ENCODE measurements around the gene MCM8.
A peak's percentile ranks its signal among the peaks of the same experiment; 100 is the strongest.

Gene MCM8

DNA sequence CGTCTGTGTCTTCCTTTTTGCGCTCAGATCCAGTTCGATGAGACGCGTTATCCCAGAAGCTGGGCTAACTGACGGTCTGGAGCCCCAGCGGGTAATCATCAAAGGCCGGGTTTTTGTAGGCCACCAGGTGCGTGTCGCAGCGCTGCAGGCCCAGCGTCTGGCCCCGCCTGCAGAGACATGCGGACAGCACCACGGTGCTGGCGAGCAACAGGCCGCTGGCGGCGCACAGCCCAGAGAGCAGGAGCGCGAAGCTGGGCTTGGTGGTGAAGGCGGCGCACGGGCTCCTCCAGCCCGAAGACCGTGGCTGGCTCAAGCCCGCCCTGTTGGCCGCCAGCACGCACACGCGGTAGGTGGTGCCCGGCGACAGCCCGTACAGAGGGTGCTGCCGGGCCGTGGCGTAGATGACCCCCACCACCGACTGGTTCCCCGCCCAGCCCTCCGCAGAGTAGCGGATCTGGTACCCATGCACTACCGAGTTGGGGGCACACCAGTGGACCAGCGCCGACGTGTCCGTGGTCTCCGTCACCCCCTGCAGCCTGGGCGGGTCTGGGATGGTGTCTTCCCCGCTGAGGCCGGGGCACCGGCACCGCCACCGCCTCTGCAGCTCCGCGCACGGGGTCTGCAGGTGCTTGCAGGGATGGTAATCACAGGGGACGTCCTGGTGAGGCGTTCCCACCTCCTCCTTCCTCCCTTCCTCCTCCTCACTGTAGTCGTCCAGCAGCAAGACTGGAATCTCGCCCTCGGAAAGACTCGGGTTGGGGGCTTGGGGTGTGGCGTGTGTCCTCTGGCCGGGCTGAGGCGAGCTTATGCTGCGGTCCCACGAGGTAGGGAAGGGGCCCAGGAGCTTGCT is 90.7 kb downstream of the MCM8 start:
- in situ Hi-C loops (cut with HindIII; ENCODE audit: low pct_ligation_motif_present, low sequenced_read_pairs), result no loop called here
- DNase-seq, result no peak
- no peak overlapping the region for H3K27ac ChIP-seq
- no peaks in the 10 kb centered on the region for H3K27me3 ChIP-seq (replicated peaks)
- no peak overlapping the region for H3K4me3 ChIP-seq (ENCODE audit: low read depth, low read length)
- TF ChIP-seq, protein P1, sequence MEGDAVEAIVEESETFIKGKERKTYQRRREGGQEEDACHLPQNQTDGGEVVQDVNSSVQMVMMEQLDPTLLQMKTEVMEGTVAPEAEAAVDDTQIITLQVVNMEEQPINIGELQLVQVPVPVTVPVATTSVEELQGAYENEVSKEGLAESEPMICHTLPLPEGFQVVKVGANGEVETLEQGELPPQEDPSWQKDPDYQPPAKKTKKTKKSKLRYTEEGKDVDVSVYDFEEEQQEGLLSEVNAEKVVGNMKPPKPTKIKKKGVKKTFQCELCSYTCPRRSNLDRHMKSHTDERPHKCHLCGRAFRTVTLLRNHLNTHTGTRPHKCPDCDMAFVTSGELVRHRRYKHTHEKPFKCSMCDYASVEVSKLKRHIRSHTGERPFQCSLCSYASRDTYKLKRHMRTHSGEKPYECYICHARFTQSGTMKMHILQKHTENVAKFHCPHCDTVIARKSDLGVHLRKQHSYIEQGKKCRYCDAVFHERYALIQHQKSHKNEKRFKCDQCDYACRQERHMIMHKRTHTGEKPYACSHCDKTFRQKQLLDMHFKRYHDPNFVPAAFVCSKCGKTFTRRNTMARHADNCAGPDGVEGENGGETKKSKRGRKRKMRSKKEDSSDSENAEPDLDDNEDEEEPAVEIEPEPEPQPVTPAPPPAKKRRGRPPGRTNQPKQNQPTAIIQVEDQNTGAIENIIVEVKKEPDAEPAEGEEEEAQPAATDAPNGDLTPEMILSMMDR (IDR thresholded peaks at IDR 0.05; ENCODE audit: low read depth, low read length, missing control alignments), result no peak
- H3K36me3 ChIP-seq (replicated peaks), result peaks cover 29% of the 10 kb centered on the region

DNA sequence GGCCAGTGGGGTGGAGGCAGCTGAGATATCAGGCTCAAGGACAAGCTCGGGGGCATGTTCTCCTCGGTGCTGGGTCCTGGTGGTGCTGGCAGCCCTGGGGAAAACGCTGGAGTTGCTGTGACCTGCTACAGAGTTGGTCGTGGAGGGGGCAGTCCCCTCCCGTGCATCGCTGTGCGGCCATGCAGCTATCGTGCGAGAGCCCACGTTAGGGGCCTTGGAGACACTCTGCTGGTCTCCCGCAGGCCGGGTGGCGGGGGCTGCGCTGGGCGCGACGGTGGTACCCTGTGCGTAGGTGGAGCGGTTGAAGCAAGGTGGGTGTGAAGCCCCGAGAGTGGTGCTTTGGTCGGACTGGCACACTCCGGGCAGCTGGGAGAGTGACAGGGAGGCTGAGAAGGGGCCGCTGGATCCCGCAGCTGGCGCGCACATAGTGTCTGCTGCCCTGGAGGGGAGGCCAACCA is 91.4 kb downstream of the MCM8 start:
- H3K27ac ChIP-seq, result no peak overlapping the region
- H3K36me3 ChIP-seq (replicated peaks), result peaks cover 25% of the 10 kb centered on the region
- TF ChIP-seq, protein P1 (IDR thresholded peaks at IDR 0.05; ENCODE audit: low read depth, low read length, missing control alignments), result no peak
- no peak for DNase-seq
- no peaks in the 10 kb centered on the region for H3K27me3 ChIP-seq (replicated peaks)
- H3K4me3 ChIP-seq (ENCODE audit: low read depth, low read length), result no peak overlapping the region
- in situ Hi-C loops (cut with HindIII; ENCODE audit: low pct_ligation_motif_present, low sequenced_read_pairs), result no loop called here

DNA sequence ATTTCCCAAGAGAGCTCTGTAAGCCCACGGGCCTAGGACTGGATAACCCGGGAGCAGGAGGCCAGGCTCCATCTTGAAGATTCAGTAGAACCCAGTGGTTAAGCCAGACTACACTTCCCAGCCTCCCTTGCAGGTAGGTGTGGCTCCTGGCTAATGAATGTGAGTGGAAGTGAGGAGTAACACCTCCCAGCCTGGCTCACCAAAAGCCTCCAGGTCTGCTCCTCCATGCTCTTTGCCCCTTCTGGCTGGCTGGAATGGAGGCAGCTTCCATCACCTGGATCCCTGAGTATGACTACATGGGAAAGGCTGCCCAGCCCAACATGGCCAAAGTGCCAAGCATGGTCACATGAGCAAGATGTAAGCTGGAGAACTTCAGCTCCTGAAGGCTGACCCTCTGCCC is 93.7 kb downstream of the MCM8 start:
- Histone ChIP-seq H3K27ac (no peak overlapping the region), H3K36me3 (replicated peaks) (peaks cover 20% of the 10 kb centered on the region), H3K4me3 (ENCODE audit: low read depth, low read length) (no peak overlapping the region), H3K27me3 (replicated peaks) (no peaks in the 10 kb centered on the region)
- in situ Hi-C loops (cut with HindIII; ENCODE audit: low pct_ligation_motif_present, low sequenced_read_pairs), result no loop called here
- TF ChIP-seq, protein P1 (IDR thresholded peaks at IDR 0.05; ENCODE audit: low read depth, low read length, missing control alignments), result no peak
- no peak for DNase-seq

DNA sequence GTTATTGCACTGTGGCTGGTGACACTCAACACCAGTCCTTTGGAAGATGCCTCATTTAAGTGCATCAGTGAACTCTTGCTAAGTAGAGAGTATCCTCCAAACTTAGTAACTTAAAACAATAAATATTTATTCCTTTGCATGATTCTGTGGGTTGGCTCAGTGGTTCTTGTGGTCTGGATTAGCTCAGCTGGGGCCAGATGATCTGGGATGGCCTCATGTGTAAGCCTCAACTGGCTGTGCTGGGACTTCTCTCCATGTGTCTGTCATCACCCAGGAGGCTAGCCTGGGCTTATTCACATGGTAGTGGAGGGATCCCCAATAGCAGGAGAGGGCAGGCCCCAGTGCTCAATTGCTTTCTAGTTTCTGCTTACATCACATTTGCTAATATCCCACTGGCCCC is 95.1 kb downstream of the MCM8 start:
- DNase-seq, result peak; percentile 11
- Histone ChIP-seq H3K27me3 (replicated peaks) (no peaks in the 10 kb centered on the region), H3K27ac (no peak overlapping the region), H3K36me3 (replicated peaks) (peaks cover 15% of the 10 kb centered on the region), H3K4me3 (ENCODE audit: low read depth, low read length) (no peak overlapping the region)
- in situ Hi-C loops (cut with HindIII; ENCODE audit: low pct_ligation_motif_present, low sequenced_read_pairs), result no loop called here
- TF ChIP-seq, protein P1 (IDR thresholded peaks at IDR 0.05; ENCODE audit: low read depth, low read length, missing control alignments), result no peak

DNA sequence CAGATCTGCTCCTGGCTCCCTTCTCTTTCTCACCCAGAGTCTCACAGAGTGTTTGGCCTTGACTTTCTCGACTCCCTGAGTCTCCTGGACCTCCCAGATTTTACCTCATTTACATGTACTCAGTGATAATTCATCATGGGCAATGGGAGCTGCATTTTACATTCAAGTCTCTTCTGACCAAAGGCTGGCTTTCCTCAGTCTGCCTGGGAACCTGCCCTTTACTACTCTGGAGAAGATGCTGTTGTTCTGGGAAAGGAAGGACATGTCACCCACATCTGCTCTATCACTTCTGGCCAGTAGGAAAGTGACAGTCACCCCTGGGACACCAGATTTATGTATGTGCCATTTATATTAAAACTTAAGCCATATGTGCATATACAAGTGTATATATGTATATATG is 96.0 kb downstream of the MCM8 start:
- DNase-seq, result no peak
- Histone ChIP-seq H3K4me3 (ENCODE audit: low read depth, low read length) (no peak overlapping the region), H3K27me3 (replicated peaks) (no peaks in the 10 kb centered on the region), H3K36me3 (replicated peaks) (peaks cover 7% of the 10 kb centered on the region), H3K27ac (no peak overlapping the region)
- TF ChIP-seq, protein P1 (IDR thresholded peaks at IDR 0.05; ENCODE audit: low read depth, low read length, missing control alignments), result no peak
- in situ Hi-C loops (cut with HindIII; ENCODE audit: low pct_ligation_motif_present, low sequenced_read_pairs), result no loop called here

Measured in brain microvascular endothelial cell (primary cell).